ENCODE data around the gene AMPD3.

Gene AMPD3

DNA sequence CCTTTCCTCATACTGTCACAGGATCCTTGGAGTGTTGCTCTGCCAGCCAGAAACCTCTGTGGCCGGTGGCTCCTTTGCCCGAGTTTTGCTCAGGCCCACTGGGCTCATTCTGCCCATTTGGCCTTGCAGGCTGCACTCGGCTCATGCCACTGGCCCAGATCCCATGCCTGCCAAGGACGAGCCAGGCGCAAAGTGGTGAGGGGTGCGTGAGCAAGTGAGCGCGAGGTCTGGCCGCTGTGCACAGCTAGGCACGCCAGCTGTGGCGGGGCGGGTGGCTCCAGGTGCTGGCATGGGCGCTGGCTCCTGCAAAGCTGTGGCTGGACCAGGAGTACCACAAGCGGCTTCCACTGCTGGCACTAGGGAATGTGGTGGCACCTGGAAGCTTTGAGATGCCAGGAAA is 88.7 kb downstream of the AMPD3 start:
- DNase-seq = no peak

DNA sequence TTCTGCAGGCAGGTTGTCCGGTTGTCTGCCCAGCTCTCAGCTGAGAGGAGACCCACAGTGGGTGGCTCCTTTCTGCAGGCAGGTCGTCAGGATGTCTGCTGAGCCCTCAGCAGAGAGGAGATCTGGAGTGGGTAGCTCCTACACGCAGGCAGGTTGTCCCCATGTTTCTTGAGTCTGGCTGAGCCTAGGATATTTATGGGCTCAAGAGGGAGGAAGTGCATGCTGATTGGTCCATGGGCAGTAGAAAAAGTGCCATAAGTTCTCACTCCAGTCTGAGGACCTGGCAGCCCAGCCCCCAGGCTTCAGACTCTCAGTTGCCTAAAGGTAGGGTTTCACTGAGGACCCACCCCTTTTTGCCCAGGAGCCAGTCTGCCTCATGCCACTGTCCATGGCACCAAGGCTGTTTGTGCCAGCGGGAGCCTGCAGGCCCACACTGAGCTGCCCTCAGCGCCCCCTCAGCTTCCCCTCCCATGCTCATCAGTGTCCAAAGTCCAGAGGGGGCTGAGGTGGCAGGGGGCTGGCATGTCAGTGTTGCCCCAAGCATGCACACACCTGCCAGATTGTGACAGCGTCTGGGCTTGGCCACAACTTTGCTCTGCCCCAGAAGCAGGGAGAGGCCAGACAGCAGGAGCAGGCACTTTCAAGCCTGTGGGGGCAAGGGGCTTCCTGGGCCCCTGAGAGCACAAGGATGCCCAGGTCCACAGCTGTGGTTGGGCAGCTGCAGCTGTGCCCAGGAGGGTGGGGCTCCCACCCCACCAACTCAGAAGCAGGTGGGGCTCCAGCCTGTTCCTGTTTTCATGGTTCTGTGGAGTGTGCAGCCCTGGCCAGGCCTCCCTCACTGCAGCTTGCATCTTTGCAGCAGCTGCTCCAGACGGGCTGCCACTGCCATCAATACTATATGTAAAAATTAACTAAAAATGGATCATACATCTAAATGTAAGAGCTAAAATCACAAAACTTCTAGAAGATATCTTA is 89.7 kb downstream of the AMPD3 start:
- no peak for DNase-seq

DNA sequence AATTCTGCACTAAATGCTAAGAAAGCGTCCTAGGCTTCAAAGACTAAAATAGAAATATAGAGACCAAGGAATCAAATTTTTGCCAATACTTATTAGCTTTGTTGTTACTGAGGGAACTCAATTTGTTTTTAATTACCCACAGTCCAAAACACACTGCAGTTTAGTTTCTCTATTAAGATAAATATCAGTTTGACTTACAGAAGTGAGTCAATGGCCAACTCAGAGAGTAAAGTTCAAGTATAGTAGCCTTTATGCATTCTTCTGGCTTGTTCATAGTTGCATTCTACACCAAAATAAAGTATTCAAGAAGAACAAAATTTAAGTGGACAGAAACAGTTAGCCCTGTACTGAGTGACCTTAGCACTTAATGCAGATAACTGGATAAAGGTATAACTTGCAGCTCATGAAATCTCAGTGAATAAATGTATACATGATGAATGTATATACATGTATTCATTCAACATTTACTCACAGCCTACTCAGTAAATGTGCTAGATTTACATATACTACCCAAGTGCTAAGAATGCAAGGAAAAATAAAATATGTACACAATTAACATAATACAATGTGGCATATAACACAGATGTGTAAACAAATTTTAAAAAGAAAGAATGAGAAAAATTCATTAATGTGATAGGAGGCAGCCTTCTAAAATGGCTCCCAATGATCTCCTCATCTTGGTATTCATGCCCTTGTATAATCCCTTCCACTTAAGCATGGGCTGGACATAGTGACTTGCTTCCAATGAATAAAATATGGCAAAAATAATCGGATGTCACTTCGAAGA is 95.6 kb downstream of the AMPD3 start:
- DNase-seq = no peak

DNA sequence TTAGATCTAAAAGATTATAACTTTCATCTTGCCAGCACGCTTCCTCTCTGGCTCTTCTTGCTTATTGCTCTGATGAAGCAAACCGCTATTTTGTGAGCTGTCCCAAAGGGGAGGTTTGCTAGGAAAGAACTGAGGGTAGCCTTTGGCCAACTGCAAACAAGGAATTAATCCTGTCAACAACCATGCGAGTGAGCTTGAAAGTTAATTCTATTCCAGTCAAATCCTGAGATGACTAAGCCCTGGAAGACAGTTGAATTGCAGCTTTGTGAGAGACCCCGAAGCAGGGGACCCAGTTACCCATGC is 96.2 kb downstream of the AMPD3 start:
- DNase-seq = no peak

DNA sequence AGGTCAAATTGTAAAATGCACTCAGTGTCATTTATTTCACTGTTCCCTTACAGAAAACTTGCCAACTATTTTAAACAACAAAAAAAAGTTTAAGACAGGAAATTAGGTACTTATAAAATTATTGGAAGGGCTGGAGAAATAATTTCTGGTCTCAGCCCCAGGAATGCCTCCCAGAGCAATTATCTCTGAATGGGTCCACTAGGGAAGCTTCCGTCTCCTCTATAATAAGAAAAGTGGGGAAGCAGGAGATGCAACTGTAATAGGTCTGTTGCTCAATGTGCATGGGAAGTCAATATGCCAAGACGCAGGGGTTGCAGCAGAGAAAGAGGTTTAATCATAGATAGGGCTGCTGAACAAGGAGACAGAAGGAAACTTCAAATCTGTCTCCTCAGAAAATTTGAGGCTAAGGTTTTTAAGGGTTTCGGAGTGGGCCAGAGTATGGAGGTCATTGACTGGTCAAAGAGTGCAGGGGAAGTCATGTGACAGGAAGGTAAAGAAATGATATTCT is 96.8 kb downstream of the AMPD3 start:
- DNase-seq = no peak

DNA sequence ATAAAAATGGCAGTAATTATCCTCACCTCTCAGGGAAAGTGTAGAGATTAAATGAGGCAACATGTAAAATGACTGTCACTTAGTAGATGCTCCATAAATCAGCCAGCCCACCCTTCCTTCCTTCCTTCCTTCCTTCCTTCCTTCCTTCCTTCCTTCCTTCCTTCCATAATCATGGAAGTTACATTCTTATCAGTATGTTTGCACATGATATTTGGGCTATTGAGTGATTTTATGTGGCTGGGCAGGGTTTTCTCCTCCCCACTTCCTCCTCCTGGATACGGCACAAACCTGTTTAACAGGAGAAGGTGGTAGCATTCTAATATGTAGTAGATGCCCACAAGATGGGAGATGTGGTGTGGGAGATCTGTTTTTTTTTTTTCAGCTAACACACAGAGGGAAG is 101.5 kb downstream of the AMPD3 start:
- DNase-seq = no peak

Measured in activated T-cell treated with anti-CD3 and anti-CD28 coated beads for 4 hours (primary cell).